GM12878 (cell line): ENCODE data around the gene CSMD2.

Experiments used
- BHLHE40 ChIP-seq, 2 experiments: fragments of 450-650 bp in 1 of 2; IDR thresholded peaks; 2 replicates each; pipeline ENCODE4 v1.6.1; 2011 to 2017; ENCODE audit warnings: low read depth in 2 of 2, borderline replicate concordance in 1 of 2, improper control_type of control experiment in 1 of 2, low read length in 1 of 2, mild to moderate bottlenecking in 1 of 2
- EZH2 ChIP-seq: IDR thresholded peaks from 2 replicates; pipeline ENCODE4 v1.6.1; 2012; ENCODE audit warnings: low read depth, mild to moderate bottlenecking, control low read depth, inconsistent platforms, low read length, borderline replicate concordance; ENCODE audit not compliant: control insufficient read depth
- KLF5 ChIP-seq: fragments of 450-650 bp; IDR thresholded peaks from 2 replicates; pipeline ENCODE4 v1.6.1; 2014; ENCODE audit warnings: mild to moderate bottlenecking; ENCODE audit not compliant: partially characterized antibody
- MTA2 ChIP-seq: fragments of 450-650 bp; IDR thresholded peaks from 2 replicates; pipeline ENCODE4 v1.6.1; 2016; ENCODE audit warnings: low read depth, mild to moderate bottlenecking, moderate library complexity
- NR2C2 ChIP-seq: IDR thresholded peaks from 2 replicates; pipeline ENCODE4 v1.6.1; 2011; ENCODE audit warnings: borderline replicate concordance, low read depth; ENCODE audit not compliant: control insufficient read depth, insufficient read length
- RAD51 ChIP-seq: fragments of 450-650 bp; IDR thresholded peaks from 2 replicates; pipeline ENCODE4 v1.6.1; 2016; ENCODE audit warnings: moderate library complexity, mild to moderate bottlenecking, inconsistent platforms
- SIN3A ChIP-seq: IDR thresholded peaks from 2 replicates; pipeline ENCODE4 v1.6.1; 2012; ENCODE audit warnings: low read depth, low read length, improper control_type of control experiment
- ZNF384 ChIP-seq: IDR thresholded peaks from 2 replicates; pipeline ENCODE4 v1.6.1; 2012; ENCODE audit warnings: low read depth, mild to moderate bottlenecking, low read length, improper control_type of control experiment, borderline replicate concordance
- TF ChIP-seq, protein P1 (sequence below), 3 experiments: IDR thresholded peaks in 2 of 3; conservative IDR thresholded peaks in 1 of 3; 2 replicates each; pipeline ENCODE4 v1.5.1; 2011; ENCODE audit warnings: low read depth in 3 of 3, low read length in 3 of 3, mild to moderate bottlenecking in 3 of 3, control low read depth in 2 of 3, moderate library complexity in 2 of 3, inconsistent platforms in 1 of 3, mixed read lengths in 1 of 3; ENCODE audit not compliant: control insufficient read depth in 2 of 3, insufficient read depth in 1 of 3; ENCODE audit errors: extremely low read depth in 1 of 3
- TF ChIP-seq, protein P2 (sequence below): IDR thresholded peaks from 2 replicates; pipeline ENCODE4 v1.6.1; 2011; ENCODE audit warnings: low read depth, low read length, improper control_type of control experiment, borderline replicate concordance
- TF ChIP-seq, protein P3 (sequence below): IDR thresholded peaks from 2 replicates; pipeline ENCODE4 v1.6.1; 2012; ENCODE audit warnings: mild to moderate bottlenecking, low read depth, low read length
- TF ChIP-seq, protein P4 (sequence below): fragments of 450-650 bp; formaldehyde crosslinking; IDR thresholded peaks from 2 replicates; pipeline ENCODE4 v1.4.0; 2020; ENCODE audit warnings: mild to moderate bottlenecking, moderate library complexity

DNA sequence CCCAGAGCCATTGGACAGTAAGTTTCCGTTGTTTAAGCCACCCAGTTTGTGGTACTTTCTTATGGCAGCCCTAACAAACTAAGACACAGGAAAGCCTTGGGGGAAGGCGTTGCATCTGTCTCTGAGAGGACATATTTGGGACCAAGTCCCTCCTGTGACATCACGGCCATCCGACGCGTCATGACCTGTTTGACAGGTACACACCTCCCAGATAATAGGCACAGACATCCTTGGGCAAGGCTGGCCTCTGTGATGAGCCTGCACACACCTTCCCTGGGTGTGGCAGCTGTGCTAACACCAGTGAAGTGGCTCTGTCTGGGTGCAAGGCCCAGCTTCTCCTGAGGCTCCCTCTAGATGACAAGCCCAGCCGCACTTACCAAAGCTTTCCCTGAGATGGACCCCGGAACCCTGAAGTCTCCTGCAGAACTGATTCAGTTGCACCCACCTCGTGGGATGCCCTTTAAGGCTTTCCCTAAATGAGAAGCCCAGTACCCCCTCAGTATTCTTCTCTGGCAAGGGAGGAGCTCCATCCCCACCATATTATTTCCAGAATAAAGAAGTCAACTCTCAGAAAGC, 556.1 kb downstream of the CSMD2 start:
- TF ChIP-seq, protein P1, sequence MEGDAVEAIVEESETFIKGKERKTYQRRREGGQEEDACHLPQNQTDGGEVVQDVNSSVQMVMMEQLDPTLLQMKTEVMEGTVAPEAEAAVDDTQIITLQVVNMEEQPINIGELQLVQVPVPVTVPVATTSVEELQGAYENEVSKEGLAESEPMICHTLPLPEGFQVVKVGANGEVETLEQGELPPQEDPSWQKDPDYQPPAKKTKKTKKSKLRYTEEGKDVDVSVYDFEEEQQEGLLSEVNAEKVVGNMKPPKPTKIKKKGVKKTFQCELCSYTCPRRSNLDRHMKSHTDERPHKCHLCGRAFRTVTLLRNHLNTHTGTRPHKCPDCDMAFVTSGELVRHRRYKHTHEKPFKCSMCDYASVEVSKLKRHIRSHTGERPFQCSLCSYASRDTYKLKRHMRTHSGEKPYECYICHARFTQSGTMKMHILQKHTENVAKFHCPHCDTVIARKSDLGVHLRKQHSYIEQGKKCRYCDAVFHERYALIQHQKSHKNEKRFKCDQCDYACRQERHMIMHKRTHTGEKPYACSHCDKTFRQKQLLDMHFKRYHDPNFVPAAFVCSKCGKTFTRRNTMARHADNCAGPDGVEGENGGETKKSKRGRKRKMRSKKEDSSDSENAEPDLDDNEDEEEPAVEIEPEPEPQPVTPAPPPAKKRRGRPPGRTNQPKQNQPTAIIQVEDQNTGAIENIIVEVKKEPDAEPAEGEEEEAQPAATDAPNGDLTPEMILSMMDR (IDR thresholded peaks at IDR 0.05 in 2 of 3, conservative IDR thresholded peaks at IDR 0.05 in 1 of 3; ENCODE audit: control insufficient read depth in 2 of 3, extremely low read depth in 1 of 3, insufficient read depth in 1 of 3, low read depth in 3 of 3, low read length in 3 of 3) = no peak
- TF ChIP-seq ZNF384 (no peak), BHLHE40 (IDR thresholded peaks at IDR 0.05; ENCODE audit: borderline replicate concordance in 1 of 2, low read depth in 2 of 2, low read length in 1 of 2) (no peak), SIN3A (no peak), KLF5 (no peak), NR2C2 (no peak), EZH2 (no peak), RAD51 (no peak), MTA2 (no peak)
- TF ChIP-seq, protein P2, sequence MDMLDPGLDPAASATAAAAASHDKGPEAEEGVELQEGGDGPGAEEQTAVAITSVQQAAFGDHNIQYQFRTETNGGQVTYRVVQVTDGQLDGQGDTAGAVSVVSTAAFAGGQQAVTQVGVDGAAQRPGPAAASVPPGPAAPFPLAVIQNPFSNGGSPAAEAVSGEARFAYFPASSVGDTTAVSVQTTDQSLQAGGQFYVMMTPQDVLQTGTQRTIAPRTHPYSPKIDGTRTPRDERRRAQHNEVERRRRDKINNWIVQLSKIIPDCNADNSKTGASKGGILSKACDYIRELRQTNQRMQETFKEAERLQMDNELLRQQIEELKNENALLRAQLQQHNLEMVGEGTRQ = no peak
- TF ChIP-seq, protein P3, sequence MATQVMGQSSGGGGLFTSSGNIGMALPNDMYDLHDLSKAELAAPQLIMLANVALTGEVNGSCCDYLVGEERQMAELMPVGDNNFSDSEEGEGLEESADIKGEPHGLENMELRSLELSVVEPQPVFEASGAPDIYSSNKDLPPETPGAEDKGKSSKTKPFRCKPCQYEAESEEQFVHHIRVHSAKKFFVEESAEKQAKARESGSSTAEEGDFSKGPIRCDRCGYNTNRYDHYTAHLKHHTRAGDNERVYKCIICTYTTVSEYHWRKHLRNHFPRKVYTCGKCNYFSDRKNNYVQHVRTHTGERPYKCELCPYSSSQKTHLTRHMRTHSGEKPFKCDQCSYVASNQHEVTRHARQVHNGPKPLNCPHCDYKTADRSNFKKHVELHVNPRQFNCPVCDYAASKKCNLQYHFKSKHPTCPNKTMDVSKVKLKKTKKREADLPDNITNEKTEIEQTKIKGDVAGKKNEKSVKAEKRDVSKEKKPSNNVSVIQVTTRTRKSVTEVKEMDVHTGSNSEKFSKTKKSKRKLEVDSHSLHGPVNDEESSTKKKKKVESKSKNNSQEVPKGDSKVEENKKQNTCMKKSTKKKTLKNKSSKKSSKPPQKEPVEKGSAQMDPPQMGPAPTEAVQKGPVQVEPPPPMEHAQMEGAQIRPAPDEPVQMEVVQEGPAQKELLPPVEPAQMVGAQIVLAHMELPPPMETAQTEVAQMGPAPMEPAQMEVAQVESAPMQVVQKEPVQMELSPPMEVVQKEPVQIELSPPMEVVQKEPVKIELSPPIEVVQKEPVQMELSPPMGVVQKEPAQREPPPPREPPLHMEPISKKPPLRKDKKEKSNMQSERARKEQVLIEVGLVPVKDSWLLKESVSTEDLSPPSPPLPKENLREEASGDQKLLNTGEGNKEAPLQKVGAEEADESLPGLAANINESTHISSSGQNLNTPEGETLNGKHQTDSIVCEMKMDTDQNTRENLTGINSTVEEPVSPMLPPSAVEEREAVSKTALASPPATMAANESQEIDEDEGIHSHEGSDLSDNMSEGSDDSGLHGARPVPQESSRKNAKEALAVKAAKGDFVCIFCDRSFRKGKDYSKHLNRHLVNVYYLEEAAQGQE = no peak
- TF ChIP-seq, protein P4, sequence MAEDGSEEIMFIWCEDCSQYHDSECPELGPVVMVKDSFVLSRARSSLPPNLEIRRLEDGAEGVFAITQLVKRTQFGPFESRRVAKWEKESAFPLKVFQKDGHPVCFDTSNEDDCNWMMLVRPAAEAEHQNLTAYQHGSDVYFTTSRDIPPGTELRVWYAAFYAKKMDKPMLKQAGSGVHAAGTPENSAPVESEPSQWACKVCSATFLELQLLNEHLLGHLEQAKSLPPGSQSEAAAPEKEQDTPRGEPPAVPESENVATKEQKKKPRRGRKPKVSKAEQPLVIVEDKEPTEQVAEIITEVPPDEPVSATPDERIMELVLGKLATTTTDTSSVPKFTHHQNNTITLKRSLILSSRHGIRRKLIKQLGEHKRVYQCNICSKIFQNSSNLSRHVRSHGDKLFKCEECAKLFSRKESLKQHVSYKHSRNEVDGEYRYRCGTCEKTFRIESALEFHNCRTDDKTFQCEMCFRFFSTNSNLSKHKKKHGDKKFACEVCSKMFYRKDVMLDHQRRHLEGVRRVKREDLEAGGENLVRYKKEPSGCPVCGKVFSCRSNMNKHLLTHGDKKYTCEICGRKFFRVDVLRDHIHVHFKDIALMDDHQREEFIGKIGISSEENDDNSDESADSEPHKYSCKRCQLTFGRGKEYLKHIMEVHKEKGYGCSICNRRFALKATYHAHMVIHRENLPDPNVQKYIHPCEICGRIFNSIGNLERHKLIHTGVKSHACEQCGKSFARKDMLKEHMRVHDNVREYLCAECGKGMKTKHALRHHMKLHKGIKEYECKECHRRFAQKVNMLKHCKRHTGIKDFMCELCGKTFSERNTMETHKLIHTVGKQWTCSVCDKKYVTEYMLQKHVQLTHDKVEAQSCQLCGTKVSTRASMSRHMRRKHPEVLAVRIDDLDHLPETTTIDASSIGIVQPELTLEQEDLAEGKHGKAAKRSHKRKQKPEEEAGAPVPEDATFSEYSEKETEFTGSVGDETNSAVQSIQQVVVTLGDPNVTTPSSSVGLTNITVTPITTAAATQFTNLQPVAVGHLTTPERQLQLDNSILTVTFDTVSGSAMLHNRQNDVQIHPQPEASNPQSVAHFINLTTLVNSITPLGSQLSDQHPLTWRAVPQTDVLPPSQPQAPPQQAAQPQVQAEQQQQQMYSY (CRISPR knock-in tag) = no peak
